Testis (tissue), 3 donors: ENCODE results near the gene PRAME. TPM values are rescaled to one million over a fixed set of nuclear protein-coding genes. Genes with fewer than 3 reads are reported as not detected.

ENCODE experiments used
- DNase-seq: peaks from one replicate; pipeline ENCODE4 v3.0.0-alpha.2; 2019
- H3K27ac ChIP-seq, 2 donors: fragments of 200-600 bp; sonication (generic); one replicate each; pipeline ENCODE4 v1.5.1; 2019
- H3K27me3 ChIP-seq: fragments of 200-600 bp; sonication (generic); one replicate; pipeline ENCODE4 v1.5.1; 2019
- H3K36me3 ChIP-seq: fragments of 200-600 bp; sonication (generic); one replicate; pipeline ENCODE4 v1.5.1; 2017; ENCODE audit warnings: low read depth; ENCODE audit errors: missing control alignments
- H3K4me1 ChIP-seq: fragments of 200-600 bp; sonication (generic); one replicate; pipeline ENCODE4 v1.5.1; 2019
- H3K4me3 ChIP-seq, 2 donors: fragments of 200-600 bp; sonication (generic); one replicate each; pipeline ENCODE4 v1.5.1; 2017 to 2019
- H3K9me3 ChIP-seq: fragments of 200-600 bp; sonication (generic); one replicate; pipeline ENCODE4 v1.5.1; 2017
- CTCF ChIP-seq, 3 experiments: fragments of 450-650 bp in 2 of 3; fragments of 200-600 bp in 1 of 3; sonication (generic) in 1 of 3; IDR thresholded peaks; one replicate each; pipeline ENCODE4 v1.5.1; 2016 to 2019; ENCODE audit warnings: antibody characterized with exemption in 3 of 3, mild to moderate bottlenecking in 2 of 3, moderate library complexity in 1 of 3
- POLR2A ChIP-seq: fragments of 450-650 bp; IDR thresholded peaks from one replicate; pipeline ENCODE4 v1.6.1; 2017; ENCODE audit warnings: antibody characterized with exemption, mild to moderate bottlenecking, moderate library complexity
- WGBS, 2 donors: methylation state at CpG; one replicate each; pipeline ENCODE4 v1.1.5; 2018; 5-methylcytosine and 5-hydroxymethylcytosine counted together
- intact Hi-C: fragments of 100-400 bp; cut with DNase I; formaldehyde crosslinking; loops from one replicate; pipeline ENCODE4 v1.15.1; 2023; ENCODE audit warnings: low total_unique reads
- polyA plus RNA-seq: library from polyadenylated mRNA; stranded (reverse); fragments of 350-450 nt; fragmentation: Illumina TruSeq; extraction: RNeasy Lipid Tissue Mini Kit (QIAGEN cat#74804); gene quantifications from one replicate; pipeline ENCODE4 v1.2.3, GENCODE V29; 2014; ENCODE audit warnings: low read depth, low replicate concordance; ENCODE audit not compliant: insufficient read depth
- total RNA-seq, 2 donors: library from RNA; depleted of rRNA; stranded (reverse); fragments of >200 nt; gene quantifications; one replicate each; pipeline ENCODE4 v1.2.3, GENCODE V29; 2016

PRAME gene
- total and polyA plus RNA-seq, 3 donors from 2014 or later = 137 to 233 (median 197) TPM

- intact Hi-C loops = no loop called here
- DNase-seq = no peak
- TF ChIP-seq POLR2A = no peak
- no peak for TF ChIP-seq CTCF (IDR thresholded peaks at IDR 0.05)
- Histone ChIP-seq H3K4me1 (no peaks in the 10 kb centered on the region), H3K9me3 (no peaks in the 10 kb centered on the region), H3K36me3 (no peaks in the 10 kb centered on the region), H3K4me3 (no peak overlapping the region), H3K27ac (no peak overlapping the region), H3K27me3 (no peaks in the 10 kb centered on the region)
- WGBS, 2 donors = 85 to 92% methylated on average over 6 of the region's 6 CpGs
Observed at GRCh38 chr22:22600531-22601261, 41.6 kb upstream of the PRAME start.

GRCh38 chr22:22599248-22599647 is 40.2 kb upstream of the PRAME start:
- Histone ChIP-seq H3K4me1 (no peaks in the 10 kb centered on the region), H3K27ac (no peak overlapping the region), H3K27me3 (no peaks in the 10 kb centered on the region), H3K9me3 (no peaks in the 10 kb centered on the region), H3K36me3 (no peaks in the 10 kb centered on the region), H3K4me3 (no peak overlapping the region)
- no peak for TF ChIP-seq CTCF (IDR thresholded peaks at IDR 0.05)
- no peak for TF ChIP-seq POLR2A
- 69 to 85% methylated on average over 3 of the region's 3 CpGs for WGBS, 2 donors
- no peak for DNase-seq
- intact Hi-C loops = no loop called here

- H3K27ac ChIP-seq = no peak overlapping the region
- H3K36me3 ChIP-seq = no peaks in the 10 kb centered on the region
- no peak for DNase-seq
- 76 to 81% methylated on average over 5 of the region's 5 CpGs for WGBS, 2 donors
- no peaks in the 10 kb centered on the region for H3K9me3 ChIP-seq
- H3K27me3 ChIP-seq = no peaks in the 10 kb centered on the region
- intact Hi-C loops = no loop called here
- no peaks in the 10 kb centered on the region for H3K4me1 ChIP-seq
- no peak for TF ChIP-seq CTCF (IDR thresholded peaks at IDR 0.05)
- no peak for TF ChIP-seq POLR2A
- H3K4me3 ChIP-seq = no peak overlapping the region
Observed at GRCh38 chr22:22598144-22598543, 39.1 kb upstream of the PRAME start.

- Histone ChIP-seq H3K27me3 (no peaks in the 10 kb centered on the region), H3K4me1 (no peaks in the 10 kb centered on the region), H3K4me3 (no peak overlapping the region), H3K9me3 (no peaks in the 10 kb centered on the region), H3K36me3 (no peaks in the 10 kb centered on the region), H3K27ac (no peak overlapping the region)
- TF ChIP-seq POLR2A (no peak), CTCF (IDR thresholded peaks at IDR 0.05) (no peak)
- intact Hi-C loops = no loop called here
- WGBS, 2 donors = 69 to 82% methylated on average over 4 to 5 of the region's 5 CpGs
- no peak for DNase-seq
Observed at GRCh38 chr22:22595001-22595835, 36.2 kb upstream of the PRAME start.
